Measurements from ENCODE around the gene LSM14A. TPM values are rescaled to one million over a fixed set of nuclear protein-coding genes. Genes with fewer than 3 reads are reported as not detected.

The LSM14A gene
- total and polyA plus RNA-seq, 2 of the 13 experiments (the other 11 are each of a cell fraction or from before 2014, with no cell fraction given), result 77.0 to 83.6 TPM

DNA sequence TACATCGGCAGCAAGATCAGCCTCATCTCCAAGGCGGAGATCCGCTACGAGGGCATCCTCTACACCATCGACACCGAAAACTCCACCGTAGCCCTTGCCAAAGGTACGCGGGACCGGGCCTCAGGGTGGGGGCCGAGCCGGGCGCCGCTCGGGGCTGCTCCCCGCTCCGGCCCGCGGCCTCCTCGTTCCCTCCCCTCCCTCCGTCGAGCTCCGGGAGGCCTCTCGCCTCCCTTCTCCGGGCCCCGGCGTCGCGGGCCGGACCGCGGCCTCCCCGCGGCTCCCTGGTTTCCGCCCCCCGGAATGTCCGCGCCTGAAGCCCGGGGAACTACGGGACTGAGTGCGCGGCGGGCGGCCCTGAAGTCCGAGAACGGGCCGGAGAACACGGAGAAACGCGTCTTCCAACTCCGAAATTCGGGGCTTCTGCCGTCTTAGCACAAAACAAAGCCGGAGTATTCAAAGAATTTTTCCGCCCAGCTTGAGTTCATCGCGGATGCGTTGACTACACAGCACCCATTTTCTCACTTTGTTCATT lies 423 bp downstream of the LSM14A start (continued):
- TF ChIP-seq, protein P1, sequence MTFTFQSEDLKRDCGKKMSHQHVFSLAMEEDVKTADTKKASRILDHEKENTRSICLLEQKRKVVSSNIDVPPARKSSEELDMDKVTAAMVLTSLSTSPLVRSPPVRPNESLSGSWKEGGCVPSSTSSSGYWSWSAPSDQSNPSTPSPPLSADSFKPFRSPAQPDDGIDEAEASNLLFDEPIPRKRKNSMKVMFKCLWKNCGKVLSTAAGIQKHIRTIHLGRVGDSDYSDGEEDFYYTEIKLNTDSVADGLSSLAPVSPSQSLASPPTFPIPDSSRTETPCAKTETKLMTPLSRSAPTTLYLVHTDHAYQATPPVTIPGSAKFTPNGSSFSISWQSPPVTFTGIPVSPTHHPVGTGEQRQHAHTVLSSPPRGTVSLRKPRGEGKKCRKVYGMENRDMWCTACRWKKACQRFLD (CRISPR knock-in tag; IDR thresholded peaks at IDR 0.05; ENCODE audit: borderline replicate concordance), result no peak
- TF ChIP-seq, protein P2, sequence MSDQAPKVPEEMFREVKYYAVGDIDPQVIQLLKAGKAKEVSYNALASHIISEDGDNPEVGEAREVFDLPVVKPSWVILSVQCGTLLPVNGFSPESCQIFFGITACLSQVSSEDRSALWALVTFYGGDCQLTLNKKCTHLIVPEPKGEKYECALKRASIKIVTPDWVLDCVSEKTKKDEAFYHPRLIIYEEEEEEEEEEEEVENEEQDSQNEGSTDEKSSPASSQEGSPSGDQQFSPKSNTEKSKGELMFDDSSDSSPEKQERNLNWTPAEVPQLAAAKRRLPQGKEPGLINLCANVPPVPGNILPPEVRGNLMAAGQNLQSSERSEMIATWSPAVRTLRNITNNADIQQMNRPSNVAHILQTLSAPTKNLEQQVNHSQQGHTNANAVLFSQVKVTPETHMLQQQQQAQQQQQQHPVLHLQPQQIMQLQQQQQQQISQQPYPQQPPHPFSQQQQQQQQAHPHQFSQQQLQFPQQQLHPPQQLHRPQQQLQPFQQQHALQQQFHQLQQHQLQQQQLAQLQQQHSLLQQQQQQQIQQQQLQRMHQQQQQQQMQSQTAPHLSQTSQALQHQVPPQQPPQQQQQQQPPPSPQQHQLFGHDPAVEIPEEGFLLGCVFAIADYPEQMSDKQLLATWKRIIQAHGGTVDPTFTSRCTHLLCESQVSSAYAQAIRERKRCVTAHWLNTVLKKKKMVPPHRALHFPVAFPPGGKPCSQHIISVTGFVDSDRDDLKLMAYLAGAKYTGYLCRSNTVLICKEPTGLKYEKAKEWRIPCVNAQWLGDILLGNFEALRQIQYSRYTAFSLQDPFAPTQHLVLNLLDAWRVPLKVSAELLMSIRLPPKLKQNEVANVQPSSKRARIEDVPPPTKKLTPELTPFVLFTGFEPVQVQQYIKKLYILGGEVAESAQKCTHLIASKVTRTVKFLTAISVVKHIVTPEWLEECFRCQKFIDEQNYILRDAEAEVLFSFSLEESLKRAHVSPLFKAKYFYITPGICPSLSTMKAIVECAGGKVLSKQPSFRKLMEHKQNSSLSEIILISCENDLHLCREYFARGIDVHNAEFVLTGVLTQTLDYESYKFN (CRISPR knock-in tag; conservative IDR thresholded peaks at IDR 0.05), result no peak
- TF ChIP-seq, protein P3, sequence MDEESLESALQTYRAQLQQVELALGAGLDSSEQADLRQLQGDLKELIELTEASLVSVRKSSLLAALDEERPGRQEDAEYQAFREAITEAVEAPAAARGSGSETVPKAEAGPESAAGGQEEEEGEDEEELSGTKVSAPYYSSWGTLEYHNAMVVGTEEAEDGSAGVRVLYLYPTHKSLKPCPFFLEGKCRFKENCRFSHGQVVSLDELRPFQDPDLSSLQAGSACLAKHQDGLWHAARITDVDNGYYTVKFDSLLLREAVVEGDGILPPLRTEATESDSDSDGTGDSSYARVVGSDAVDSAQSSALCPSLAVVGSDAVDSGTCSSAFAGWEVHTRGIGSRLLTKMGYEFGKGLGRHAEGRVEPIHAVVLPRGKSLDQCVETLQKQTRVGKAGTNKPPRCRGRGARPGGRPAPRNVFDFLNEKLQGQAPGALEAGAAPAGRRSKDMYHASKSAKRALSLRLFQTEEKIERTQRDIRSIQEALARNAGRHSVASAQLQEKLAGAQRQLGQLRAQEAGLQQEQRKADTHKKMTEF (CRISPR knock-in tag; IDR thresholded peaks at IDR 0.05), result no peak
- TF ChIP-seq DR1 (CRISPR knock-in tag; IDR thresholded peaks at IDR 0.05), result no peak
- no peak for TF ChIP-seq MBD4 (IDR thresholded peaks at IDR 0.05; ENCODE audit: borderline replicate concordance, low read length)
- TF ChIP-seq ZNF567 (CRISPR knock-in tag; IDR thresholded peaks at IDR 0.05; ENCODE audit: borderline replicate concordance), result no peak
- TF ChIP-seq ZNF879 (CRISPR knock-in tag; IDR thresholded peaks at IDR 0.05), result 0 out of 2 replicates have a peak, but pooled peaks have one; percentile 68
- TF ChIP-seq BCL6 (CRISPR knock-in tag; IDR thresholded peaks at IDR 0.05), result no peak
- TF ChIP-seq, protein P4, sequence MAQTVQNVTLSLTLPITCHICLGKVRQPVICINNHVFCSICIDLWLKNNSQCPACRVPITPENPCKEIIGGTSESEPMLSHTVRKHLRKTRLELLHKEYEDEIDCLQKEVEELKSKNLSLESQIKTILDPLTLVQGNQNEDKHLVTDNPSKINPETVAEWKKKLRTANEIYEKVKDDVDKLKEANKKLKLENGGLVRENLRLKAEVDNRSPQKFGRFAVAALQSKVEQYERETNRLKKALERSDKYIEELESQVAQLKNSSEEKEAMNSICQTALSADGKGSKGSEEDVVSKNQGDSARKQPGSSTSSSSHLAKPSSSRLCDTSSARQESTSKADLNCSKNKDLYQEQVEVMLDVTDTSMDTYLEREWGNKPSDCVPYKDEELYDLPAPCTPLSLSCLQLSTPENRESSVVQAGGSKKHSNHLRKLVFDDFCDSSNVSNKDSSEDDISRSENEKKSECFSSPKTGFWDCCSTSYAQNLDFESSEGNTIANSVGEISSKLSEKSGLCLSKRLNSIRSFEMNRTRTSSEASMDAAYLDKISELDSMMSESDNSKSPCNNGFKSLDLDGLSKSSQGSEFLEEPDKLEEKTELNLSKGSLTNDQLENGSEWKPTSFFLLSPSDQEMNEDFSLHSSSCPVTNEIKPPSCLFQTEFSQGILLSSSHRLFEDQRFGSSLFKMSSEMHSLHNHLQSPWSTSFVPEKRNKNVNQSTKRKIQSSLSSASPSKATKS (CRISPR knock-in tag; IDR thresholded peaks at IDR 0.05), result no peak
- peak; percentile 10; the same call in 1 of the 2 replicates for TF ChIP-seq HOXD1 (CRISPR knock-in tag; IDR thresholded peaks at IDR 0.05)
- TF ChIP-seq, protein P5, sequence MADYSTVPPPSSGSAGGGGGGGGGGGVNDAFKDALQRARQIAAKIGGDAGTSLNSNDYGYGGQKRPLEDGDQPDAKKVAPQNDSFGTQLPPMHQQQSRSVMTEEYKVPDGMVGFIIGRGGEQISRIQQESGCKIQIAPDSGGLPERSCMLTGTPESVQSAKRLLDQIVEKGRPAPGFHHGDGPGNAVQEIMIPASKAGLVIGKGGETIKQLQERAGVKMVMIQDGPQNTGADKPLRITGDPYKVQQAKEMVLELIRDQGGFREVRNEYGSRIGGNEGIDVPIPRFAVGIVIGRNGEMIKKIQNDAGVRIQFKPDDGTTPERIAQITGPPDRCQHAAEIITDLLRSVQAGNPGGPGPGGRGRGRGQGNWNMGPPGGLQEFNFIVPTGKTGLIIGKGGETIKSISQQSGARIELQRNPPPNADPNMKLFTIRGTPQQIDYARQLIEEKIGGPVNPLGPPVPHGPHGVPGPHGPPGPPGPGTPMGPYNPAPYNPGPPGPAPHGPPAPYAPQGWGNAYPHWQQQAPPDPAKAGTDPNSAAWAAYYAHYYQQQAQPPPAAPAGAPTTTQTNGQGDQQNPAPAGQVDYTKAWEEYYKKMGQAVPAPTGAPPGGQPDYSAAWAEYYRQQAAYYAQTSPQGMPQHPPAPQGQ (CRISPR knock-in tag; IDR thresholded peaks at IDR 0.05; ENCODE audit: borderline replicate concordance), result no peak
- TF ChIP-seq, protein P6, sequence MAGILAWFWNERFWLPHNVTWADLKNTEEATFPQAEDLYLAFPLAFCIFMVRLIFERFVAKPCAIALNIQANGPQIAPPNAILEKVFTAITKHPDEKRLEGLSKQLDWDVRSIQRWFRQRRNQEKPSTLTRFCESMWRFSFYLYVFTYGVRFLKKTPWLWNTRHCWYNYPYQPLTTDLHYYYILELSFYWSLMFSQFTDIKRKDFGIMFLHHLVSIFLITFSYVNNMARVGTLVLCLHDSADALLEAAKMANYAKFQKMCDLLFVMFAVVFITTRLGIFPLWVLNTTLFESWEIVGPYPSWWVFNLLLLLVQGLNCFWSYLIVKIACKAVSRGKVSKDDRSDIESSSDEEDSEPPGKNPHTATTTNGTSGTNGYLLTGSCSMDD (CRISPR knock-in tag; IDR thresholded peaks at IDR 0.05), result no peak
